Skeletal muscle satellite cell (primary cell): Measurements from ENCODE around the gene ARL5B.
"Not testable (repeated sequence)": the region's sequence is repeated elsewhere in the genome, so short reads cannot be mapped to it uniquely, and the experiment has no call there.

Experiments
- H3K27me3 ChIP-seq: 2 replicates; pipeline ENCODE4 v1.7.0; 2013; ENCODE audit warnings: low read length; ENCODE audit not compliant: control insufficient read depth, insufficient read depth
- H3K36me3 ChIP-seq: 2 replicates; pipeline ENCODE4 v1.7.0; 2013; ENCODE audit warnings: mild to moderate bottlenecking, control low read depth, low read length; ENCODE audit not compliant: insufficient read depth
- H3K4me1 ChIP-seq: 2 replicates; pipeline ENCODE4 v1.7.0; 2013; ENCODE audit warnings: low read length; ENCODE audit not compliant: control insufficient read depth, insufficient read depth
- H3K4me2 ChIP-seq: 2 replicates; pipeline ENCODE4 v1.7.0; 2013; ENCODE audit warnings: mild to moderate bottlenecking, low read length
- H3K4me3 ChIP-seq: 2 replicates; pipeline ENCODE4 v1.7.0; 2013; ENCODE audit warnings: low read length
- H3K9ac ChIP-seq: 2 replicates; pipeline ENCODE4 v1.7.0; 2013; ENCODE audit warnings: mild to moderate bottlenecking, low read depth, low read length, moderate library complexity
- H3K9me3 ChIP-seq: replicated peaks from 2 replicates; pipeline ENCODE4 v1.7.0; 2013; ENCODE audit warnings: mild to moderate bottlenecking, control low read depth, low read length

Gene ARL5B

DNA sequence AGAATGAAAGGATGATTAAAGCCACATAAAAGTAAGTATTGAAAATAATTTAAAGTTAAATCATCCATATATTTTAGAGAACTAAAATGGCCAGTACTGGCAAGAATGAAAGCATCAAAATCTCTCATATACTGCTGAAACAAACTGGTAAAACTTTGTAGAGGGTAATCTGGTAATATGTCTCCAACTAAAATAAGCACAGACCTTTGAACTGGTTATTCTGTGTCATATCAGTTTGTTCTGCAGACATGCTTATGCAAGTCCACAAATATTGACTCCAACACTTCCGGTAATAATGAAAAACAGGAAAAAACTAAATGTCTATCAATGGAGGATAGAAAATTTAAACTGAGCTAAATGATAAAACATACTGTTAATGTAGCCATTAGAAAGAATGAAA lies 21.8 kb upstream of the ARL5B start:
- not testable (repeated sequence) for H3K27me3 ChIP-seq, H3K4me2 ChIP-seq, H3K9me3 ChIP-seq, H3K9ac ChIP-seq, H3K4me1 ChIP-seq, H3K36me3 ChIP-seq, H3K4me3 ChIP-seq

DNA sequence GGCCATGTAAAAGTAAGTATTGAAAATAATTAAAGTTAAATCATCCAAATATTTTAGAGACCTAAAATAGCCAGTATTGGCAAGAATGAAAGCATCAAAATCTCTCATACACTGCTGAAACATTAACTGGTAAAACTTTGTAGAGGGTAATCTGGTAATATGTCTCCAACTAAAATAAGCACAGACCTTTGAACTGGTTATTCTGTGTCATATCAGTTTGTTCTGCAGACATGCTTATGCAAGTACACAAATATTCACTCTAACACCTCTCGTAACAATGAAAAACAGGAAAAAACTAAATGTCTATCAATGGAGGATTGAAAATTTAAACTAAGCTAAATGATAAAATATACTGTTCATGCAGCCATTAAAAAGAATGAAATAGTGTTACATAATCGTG lies 19.5 kb upstream of the ARL5B start:
- H3K4me1 ChIP-seq, H3K9ac ChIP-seq, H3K9me3 ChIP-seq, H3K36me3 ChIP-seq, H3K4me3 ChIP-seq, H3K27me3 ChIP-seq, H3K4me2 ChIP-seq: not testable (repeated sequence)

DNA sequence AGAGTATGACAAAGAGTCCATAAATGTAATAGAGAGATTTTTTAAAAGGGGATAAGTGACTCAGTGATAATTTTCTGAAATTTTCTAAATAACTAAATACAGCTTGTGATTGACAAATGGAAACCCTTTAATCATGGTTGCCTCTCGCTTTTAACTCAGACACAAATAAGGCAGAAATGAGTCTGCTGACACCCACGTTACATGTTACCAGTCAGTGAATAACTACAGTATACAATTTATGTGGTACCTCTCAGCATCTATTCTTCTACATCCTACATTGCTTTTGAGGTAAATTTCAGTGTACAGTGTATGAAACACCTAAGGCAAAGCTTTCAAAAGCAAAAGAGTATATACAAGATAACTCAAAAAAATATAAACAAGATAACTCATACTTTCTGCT lies 12.1 kb upstream of the ARL5B start:
- peaks cover 16% of the 10 kb centered on the region for H3K4me1 ChIP-seq
- H3K36me3 ChIP-seq = no peaks in the 10 kb centered on the region
- H3K27me3 ChIP-seq = no peaks in the 10 kb centered on the region
- H3K9ac ChIP-seq = no peak overlapping the region
- no peak overlapping the region for H3K4me3 ChIP-seq
- no peaks in the 10 kb centered on the region for H3K9me3 ChIP-seq
- no peak overlapping the region for H3K4me2 ChIP-seq

DNA sequence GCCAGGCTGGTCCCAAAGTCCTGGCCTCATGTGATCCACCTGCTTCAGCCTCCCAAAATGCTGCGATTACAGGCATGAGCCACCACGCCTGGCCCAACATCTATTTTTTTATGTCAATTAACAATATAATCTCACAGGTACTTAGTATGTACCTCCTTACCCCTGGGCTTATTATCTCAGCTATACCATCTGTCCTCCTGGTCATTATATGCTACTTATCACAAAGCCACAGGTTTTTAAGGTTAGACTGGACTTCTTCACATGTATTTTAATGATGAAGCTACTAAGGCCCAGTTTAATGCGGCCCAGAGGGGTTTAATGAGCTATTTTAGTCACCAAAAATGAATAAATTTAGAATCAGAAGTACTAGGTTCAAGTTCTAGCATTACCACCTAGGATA lies 11.3 kb upstream of the ARL5B start:
- H3K27me3 ChIP-seq = no peaks in the 10 kb centered on the region
- H3K9ac ChIP-seq = no peak overlapping the region
- H3K4me3 ChIP-seq = no peak overlapping the region
- H3K4me1 ChIP-seq = peaks cover 16% of the 10 kb centered on the region
- no peaks in the 10 kb centered on the region for H3K9me3 ChIP-seq
- H3K4me2 ChIP-seq = no peak overlapping the region
- no peaks in the 10 kb centered on the region for H3K36me3 ChIP-seq

DNA sequence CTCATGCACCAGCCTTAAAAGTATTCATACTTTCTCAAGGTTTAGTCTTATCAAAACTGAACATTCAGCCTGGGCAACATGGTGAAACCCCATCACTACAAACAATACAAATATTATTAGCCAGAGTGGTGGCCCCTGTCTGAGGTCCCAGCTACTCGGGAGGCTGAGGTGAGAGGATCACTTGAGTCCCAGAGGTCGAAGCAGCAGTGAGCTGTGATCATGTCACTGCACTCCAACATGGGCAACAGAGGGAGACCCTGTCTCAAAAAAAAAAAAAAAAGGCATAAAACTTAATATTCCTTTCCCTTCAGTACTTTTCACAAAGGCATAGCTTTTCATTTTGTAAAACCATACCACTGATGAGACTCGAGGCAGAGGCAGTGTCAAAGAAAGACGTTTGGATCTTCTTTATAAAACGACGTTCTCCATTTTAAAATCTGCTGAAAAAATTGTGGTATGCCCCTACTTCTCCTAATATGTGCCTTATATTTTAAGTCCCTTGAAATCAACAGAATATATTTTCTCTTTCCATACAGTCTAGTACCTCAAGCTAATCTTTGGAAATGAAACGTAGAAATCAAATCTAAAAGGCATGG lies 9.8 kb upstream of the ARL5B start:
- Histone ChIP-seq H3K4me1 (peaks cover 16% of the 10 kb centered on the region), H3K9me3 (no peaks in the 10 kb centered on the region), H3K4me3 (no peak overlapping the region), H3K27me3 (no peaks in the 10 kb centered on the region), H3K4me2 (peak overlapping the region; percentile 98), H3K9ac (peak overlapping the region; percentile 81), H3K36me3 (no peaks in the 10 kb centered on the region)

DNA sequence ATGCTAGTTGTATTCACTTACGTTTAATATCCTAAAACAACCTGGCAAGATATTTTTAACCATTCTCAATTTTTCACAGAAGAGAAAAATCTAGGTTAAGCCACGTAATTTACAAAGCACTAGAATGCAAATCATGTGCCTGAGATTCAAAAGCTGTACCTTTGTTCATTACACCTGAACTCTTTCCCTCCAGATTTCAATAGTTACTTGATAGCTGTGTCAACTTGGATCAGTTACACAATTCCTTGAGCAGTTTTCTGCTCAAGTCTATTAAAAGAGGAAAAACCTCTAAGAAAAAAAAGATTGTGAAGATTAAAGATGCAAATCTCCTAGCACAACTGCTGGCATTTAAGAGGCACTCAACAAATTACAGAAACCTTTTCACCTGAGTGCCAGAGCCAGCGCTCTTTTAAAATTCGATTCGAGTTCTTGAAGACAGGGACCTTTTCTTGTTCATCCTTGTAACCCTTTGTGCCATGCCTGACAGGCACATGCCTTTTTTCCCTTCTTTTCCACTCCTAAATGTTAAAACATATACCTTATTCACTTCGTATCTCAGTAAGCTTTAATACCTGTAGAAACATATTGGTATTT lies 8.7 kb upstream of the ARL5B start:
- H3K36me3 ChIP-seq = no peaks in the 10 kb centered on the region
- H3K27me3 ChIP-seq = no peaks in the 10 kb centered on the region
- H3K9me3 ChIP-seq = no peaks in the 10 kb centered on the region
- H3K4me1 ChIP-seq = peaks cover 16% of the 10 kb centered on the region
- peak overlapping the region; percentile 81 for H3K9ac ChIP-seq
- peak overlapping the region; percentile 98 for H3K4me2 ChIP-seq
- H3K4me3 ChIP-seq = peak overlapping the region; percentile 77

DNA sequence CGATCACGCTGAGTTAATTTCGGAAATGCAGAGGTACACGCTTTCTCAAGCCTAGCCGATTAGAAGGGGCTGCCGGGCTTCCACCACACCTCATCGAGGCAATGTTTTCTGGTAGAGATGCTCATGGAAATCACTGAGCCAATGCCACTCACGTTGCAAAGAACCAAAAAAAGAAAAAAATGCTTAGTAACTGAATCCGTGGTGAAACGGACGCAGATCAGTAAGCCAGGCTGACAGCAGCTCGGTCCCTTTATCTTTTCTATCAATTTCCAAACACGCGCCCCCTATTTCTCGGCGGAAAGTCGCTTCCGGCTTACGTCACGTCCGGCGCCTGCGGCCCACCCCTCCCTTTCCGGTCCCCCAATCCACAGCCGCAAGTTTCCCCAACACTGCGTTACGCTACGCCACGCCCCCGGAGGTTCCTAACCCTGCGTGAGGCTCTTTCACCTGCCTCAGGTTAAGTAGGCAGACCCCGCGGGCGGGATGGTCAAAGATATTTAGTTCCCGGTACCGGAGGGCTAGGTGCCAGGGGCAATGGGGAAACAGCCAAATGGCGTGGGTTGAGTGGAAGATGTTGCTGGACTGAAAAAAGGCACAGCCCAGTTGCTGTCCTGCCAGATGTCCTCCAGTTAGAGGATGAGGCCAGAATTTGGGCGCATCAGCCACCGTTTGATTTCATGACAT lies 7.8 kb upstream of the ARL5B start, which contains the start of gene NSUN6:
Gene NSUN6 (minus strand): TSS at position 264 of the 684 bp plus-strand sequence. CDS start 384 bp downstream, outside the sequence.
- Histone ChIP-seq H3K9me3 (no peaks in the 10 kb centered on the region), H3K9ac (peak within 1 kb of the TSS; percentile 81), H3K4me2 (peak within 1 kb of the TSS; percentile 98), H3K36me3 (no peaks in the 10 kb centered on the region), H3K27me3 (no peaks in the 10 kb centered on the region), H3K4me3 (peak within 1 kb of the TSS; percentile 77), H3K4me1 (peaks cover 16% of the 10 kb centered on the region)

DNA sequence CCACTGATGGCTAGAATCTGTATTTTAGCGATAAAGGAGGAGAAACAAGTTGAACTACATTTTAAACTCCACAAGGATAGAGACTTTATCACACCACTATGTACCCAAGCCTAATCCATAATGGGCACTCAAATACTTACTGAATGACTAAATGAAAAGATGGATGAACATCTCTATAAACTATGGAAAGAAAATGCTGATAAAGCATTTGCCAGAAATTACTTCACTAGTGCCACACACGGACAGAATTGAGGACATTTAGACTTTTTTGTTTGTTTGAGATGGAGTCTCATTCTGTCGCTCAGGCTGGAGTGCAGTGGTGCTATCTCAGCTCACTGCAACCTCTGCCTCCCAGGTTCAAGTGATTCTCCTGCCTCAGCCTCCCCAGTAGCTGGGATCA lies 6.1 kb upstream of the ARL5B start:
- Histone ChIP-seq H3K36me3 (no peaks in the 10 kb centered on the region), H3K4me2 (no peak overlapping the region), H3K4me3 (no peak overlapping the region), H3K9me3 (no peaks in the 10 kb centered on the region), H3K27me3 (no peaks in the 10 kb centered on the region), H3K9ac (no peak overlapping the region), H3K4me1 (peaks cover 21% of the 10 kb centered on the region)

DNA sequence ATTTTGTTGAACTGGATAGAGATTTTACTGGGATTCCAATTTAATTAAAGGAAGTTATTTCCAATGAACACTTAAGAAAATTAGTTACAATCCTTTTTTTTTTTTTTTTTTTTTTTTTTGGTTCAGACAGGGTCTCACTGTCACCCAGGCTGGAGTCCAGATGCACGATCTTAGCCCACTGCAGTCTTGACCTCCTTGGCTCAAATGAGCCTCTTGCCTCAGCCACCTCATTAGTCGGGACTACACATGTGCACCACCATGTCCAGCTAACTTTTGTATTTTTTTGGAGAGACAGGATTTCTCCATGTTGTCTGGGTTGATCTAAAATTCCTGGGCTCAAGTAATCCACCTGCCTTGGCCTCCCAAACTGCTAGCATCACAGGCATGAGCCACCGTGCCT lies 2.5 kb upstream of the ARL5B start:
- no peak overlapping the region for H3K4me2 ChIP-seq
- H3K36me3 ChIP-seq = no peaks in the 10 kb centered on the region
- H3K9ac ChIP-seq = no peak overlapping the region
- no peak overlapping the region for H3K4me3 ChIP-seq
- peaks cover 11% of the 10 kb centered on the region for H3K4me1 ChIP-seq
- H3K9me3 ChIP-seq = no peaks in the 10 kb centered on the region
- no peaks in the 10 kb centered on the region for H3K27me3 ChIP-seq

DNA sequence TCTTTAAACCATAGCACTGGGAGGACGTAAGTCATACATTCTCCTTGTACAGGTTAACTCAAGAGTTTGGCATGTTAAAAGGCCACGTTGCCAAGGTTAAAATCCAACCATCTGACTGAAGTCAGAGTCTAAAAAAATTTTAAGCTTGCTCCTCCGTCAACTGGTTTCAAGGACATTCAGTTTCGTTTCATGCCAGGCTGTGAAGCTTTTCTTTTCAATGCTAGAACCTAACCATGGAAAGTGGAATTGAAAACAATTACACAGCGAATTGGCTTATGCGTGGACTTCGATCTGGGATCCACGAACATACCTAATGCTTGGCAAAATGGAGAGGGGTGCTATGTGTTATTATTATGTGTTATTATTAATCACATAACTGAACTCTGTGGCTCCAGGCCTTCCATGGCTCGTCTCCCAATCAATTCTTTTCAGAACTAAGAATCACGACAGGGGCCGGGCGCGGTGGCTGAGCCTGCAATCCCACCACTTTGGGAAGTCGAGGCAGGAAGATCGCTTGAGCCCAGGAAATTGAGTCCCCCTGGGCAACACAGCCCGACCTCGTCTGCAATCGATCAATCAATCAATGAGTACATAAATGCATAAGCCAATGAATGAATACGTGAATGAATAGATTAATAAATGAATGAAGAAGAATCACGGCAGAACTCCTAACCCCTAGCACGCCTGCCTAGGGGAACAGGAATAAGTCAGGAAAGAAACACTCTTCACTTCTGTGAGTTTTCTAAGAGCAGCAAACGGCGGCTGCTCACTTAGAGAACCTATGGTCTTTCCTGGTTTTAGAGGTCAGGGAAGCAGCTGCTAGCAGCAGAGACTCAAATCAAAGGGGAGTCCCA lies 733 bp upstream of the ARL5B start:
- Histone ChIP-seq H3K9me3 (no peaks in the 10 kb centered on the region), H3K4me1 (peaks cover 12% of the 10 kb centered on the region), H3K27me3 (no peaks in the 10 kb centered on the region), H3K36me3 (no peaks in the 10 kb centered on the region), H3K4me3 (peak overlapping the region; percentile 79), H3K9ac (peak overlapping the region; percentile 93), H3K4me2 (peak overlapping the region; percentile 86)

DNA sequence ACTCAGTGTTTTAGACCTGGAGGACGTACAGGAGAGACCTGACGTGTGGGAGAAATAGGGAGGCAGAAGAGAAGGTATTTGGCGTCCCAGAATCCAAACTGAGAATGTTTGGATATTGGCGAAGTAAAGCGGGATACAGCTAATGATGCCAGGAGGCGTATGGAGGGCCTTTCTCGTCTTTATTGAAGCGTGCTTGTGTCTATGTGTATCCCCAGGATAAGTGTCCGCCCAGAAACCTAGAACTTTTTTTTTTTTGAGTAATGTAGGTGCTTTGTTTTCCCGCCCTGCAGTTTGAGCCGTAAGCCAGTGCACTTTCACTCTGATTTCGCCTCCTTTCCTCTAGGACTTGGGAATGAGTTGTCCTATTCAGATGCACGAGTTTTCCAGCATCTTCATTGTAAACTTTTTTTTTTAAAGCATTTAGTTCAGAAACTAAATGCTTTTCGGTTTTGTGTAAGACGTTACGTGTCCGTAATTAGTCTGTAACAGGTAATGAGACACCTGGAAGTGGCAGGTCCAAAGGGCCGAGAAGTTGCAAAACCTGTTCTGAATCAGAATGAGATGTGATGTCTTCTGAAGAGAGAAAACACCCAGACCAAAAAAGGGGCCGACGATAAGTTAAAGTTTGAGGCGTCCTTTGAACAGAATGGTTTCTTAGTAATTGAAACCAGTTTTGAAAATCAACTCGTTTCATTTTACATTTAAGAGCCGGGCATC lies 746 bp downstream of the ARL5B start:
- Histone ChIP-seq H3K9me3 (no peaks in the 10 kb centered on the region), H3K4me2 (peak overlapping the region; percentile 83), H3K4me3 (peak overlapping the region; percentile 79), H3K27me3 (no peaks in the 10 kb centered on the region), H3K9ac (peak overlapping the region; percentile 93), H3K4me1 (peaks cover 12% of the 10 kb centered on the region), H3K36me3 (no peaks in the 10 kb centered on the region)
